Caco-2 (cell line): ENCODE results near the gene WASHC4. TPM values are rescaled to one million over a fixed set of nuclear protein-coding genes. Genes with fewer than 3 reads are reported as not detected.

Source experiments
- BruUV-seq: library from RNA; stranded (reverse); fragments of 400-500 nt; replicated peaks from 2 replicates; lab custom pipeline; 2021; lab: Mats Ljungman, UMichigan
- CTCF ChIA-PET: fragments of 300-600 bp; sonication (Branson Sonifier 250); formaldehyde crosslinking; loops from one replicate; lab custom pipeline; 2022; ENCODE audit warnings: antibody characterized with exemption; lab: Charles Lee
- POLR2A ChIA-PET: fragments of 300-600 bp; sonication (Branson Sonifier 250); formaldehyde crosslinking; loops from one replicate; lab custom pipeline; 2022; ENCODE audit warnings: antibody characterized with exemption; lab: Charles Lee
- DNase-seq, 2 experiments: peaks; one replicate each; pipeline versions ENCODE4 v3.0.0 to v3.0.0-alpha.2; 2020 to 2022
- H3K27me3 ChIP-seq: replicated peaks from 2 replicates; pipeline ENCODE4 v1.6.0; 2011; ENCODE audit warnings: low read length; ENCODE audit not compliant: control insufficient read depth, insufficient read depth
- H3K36me3 ChIP-seq: 2 replicates; pipeline ENCODE4 v1.5.1; 2011; ENCODE audit warnings: low read length; ENCODE audit not compliant: control insufficient read depth, insufficient read depth
- H3K4me1 ChIP-seq: fragments of 250-450 bp; sonication (Bioruptor Pico); 2 replicates; pipeline ENCODE4 v1.5.1; 2020; ENCODE audit warnings: mild to moderate bottlenecking
- H3K4me3 ChIP-seq: 2 replicates; pipeline ENCODE4 v1.5.1; 2011; ENCODE audit warnings: low read depth, mild to moderate bottlenecking, control low read depth, low read length
- H3K9me3 ChIP-seq: fragments of 250-450 bp; sonication (Bioruptor Pico); 2 replicates; pipeline ENCODE4 v1.5.1; 2020; ENCODE audit warnings: mild to moderate bottlenecking, moderate library complexity
- H3K27ac Mint-ChIP-seq: one replicate; pipeline ENCODE4 v1.8.0; 2022; ENCODE audit warnings: mixed read lengths; ENCODE audit not compliant: unreplicated experiment
- H3K27me3 Mint-ChIP-seq: one replicate; pipeline ENCODE4 v1.8.0; 2022; ENCODE audit warnings: mixed read lengths; ENCODE audit not compliant: insufficient read depth, unreplicated experiment
- H3K36me3 Mint-ChIP-seq: one replicate; pipeline ENCODE4 v1.8.0; 2022; ENCODE audit warnings: mild to moderate bottlenecking, mixed read lengths; ENCODE audit not compliant: insufficient read depth, unreplicated experiment
- H3K4me1 Mint-ChIP-seq: one replicate; pipeline ENCODE4 v1.8.0; 2022; ENCODE audit warnings: low read depth, mixed read lengths; ENCODE audit not compliant: unreplicated experiment
- H3K4me3 Mint-ChIP-seq: one replicate; pipeline ENCODE4 v1.8.0; 2022; ENCODE audit warnings: mild to moderate bottlenecking, moderate library complexity, mixed read lengths; ENCODE audit not compliant: unreplicated experiment
- H3K9me3 Mint-ChIP-seq: one replicate; pipeline ENCODE4 v1.8.0; 2022; ENCODE audit warnings: mixed read lengths; ENCODE audit not compliant: unreplicated experiment
- intact Hi-C: fragments of 100-400 bp; cut with micrococcal nuclease; formaldehyde crosslinking; loops from one replicate; pipeline ENCODE4 v1.10.0; 2022; ENCODE audit not compliant: unreplicated experiment
- total RNA-seq: library from RNA; stranded (reverse); gene quantifications from 2 replicates; pipeline ENCODE4 v1.2.3, GENCODE V29; 2022
- TF ChIP-seq, protein P1 (sequence below), 2 experiments: fragments of 200-600 bp in 1 of 2; IDR thresholded peaks; 1 replicate in 1 of 2; 2 replicates in 1 of 2; pipeline versions ENCODE4 v1.5.1 to v1.8.0; 2011 to 2022; ENCODE audit warnings: antibody characterized with exemption in 1 of 2, control low read depth in 1 of 2, inconsistent platforms in 1 of 2, low read depth in 1 of 2, low read length in 1 of 2, mild to moderate bottlenecking in 1 of 2, moderate library complexity in 1 of 2; ENCODE audit not compliant: insufficient read depth in 1 of 2, severe bottlenecking in 1 of 2, unreplicated experiment in 1 of 2

Gene WASHC4
- total RNA-seq, 1 experiment from 2014 or later = 41.0 TPM

DNA sequence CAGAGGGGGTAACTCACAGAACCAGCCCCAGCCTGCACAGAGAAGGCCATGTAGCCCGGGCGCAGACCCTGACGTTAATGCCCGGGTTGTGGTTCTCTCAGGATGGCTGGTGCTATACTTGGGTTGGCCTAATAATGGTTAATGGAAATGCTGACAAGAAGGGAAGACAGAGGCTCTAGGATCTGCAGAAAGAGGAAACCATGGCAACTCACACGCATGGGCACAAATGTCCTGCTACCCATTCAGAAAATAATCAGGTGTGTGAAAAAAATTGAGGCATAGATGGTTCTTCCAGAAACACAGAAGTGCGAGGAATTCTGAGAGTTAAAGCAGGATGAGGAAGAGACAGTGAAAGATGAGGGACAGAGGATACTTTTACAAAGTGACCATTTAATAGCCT is 94.7 kb downstream of the WASHC4 start:
- intact Hi-C loops = no loop called here
- POLR2A ChIA-PET = no interaction called here
- no peak overlapping the region for H3K4me3 Mint-ChIP-seq

DNA sequence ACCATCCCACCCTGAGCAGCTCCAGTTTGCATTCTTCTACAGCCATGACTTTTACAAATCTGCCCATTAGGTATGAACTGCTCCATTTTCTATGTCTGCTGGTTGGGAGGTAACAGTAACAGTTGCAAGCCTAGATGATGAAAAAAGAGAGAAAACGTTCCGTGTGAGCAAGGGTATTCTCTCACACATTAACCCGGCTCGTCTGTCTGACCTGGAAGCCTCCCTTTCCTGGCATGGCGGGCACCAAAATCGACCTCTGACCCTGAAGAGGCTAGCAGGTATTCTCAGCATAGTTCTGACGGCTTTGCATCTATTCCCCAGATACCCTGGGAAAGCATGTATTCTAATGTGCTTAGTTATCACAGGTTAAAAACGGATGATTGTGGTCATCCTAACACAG is 96.6 kb downstream of the WASHC4 start:
- Mint-ChIP-seq H3K9me3 (no peaks in the 10 kb centered on the region), H3K27ac (no peak overlapping the region), H3K27me3 (no peaks in the 10 kb centered on the region), H3K36me3 (peaks cover 34% of the 10 kb centered on the region), H3K4me1 (peaks cover 9% of the 10 kb centered on the region), H3K4me3 (no peak overlapping the region)
- BruUV-seq = no TSS peak
- Histone ChIP-seq H3K9me3 (no peaks in the 10 kb centered on the region), H3K36me3 (peaks cover 7% of the 10 kb centered on the region), H3K4me1 (peaks cover 3% of the 10 kb centered on the region), H3K27me3 (no peaks in the 10 kb centered on the region), H3K4me3 (no peak overlapping the region)
- intact Hi-C loops = no loop called here
- TF ChIP-seq, protein P1, sequence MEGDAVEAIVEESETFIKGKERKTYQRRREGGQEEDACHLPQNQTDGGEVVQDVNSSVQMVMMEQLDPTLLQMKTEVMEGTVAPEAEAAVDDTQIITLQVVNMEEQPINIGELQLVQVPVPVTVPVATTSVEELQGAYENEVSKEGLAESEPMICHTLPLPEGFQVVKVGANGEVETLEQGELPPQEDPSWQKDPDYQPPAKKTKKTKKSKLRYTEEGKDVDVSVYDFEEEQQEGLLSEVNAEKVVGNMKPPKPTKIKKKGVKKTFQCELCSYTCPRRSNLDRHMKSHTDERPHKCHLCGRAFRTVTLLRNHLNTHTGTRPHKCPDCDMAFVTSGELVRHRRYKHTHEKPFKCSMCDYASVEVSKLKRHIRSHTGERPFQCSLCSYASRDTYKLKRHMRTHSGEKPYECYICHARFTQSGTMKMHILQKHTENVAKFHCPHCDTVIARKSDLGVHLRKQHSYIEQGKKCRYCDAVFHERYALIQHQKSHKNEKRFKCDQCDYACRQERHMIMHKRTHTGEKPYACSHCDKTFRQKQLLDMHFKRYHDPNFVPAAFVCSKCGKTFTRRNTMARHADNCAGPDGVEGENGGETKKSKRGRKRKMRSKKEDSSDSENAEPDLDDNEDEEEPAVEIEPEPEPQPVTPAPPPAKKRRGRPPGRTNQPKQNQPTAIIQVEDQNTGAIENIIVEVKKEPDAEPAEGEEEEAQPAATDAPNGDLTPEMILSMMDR (IDR thresholded peaks at IDR 0.05; ENCODE audit: insufficient read depth in 1 of 2, low read depth in 1 of 2, low read length in 1 of 2, severe bottlenecking in 1 of 2, unreplicated experiment in 1 of 2) = no peak
- DNase-seq = no peak
- ChIA-PET POLR2A (no interaction called here), CTCF (no interaction called here)

More for the DNA sequence above, 94.7 kb downstream of the WASHC4 start:
- Histone ChIP-seq H3K4me3 (no peak overlapping the region), H3K27me3 (no peaks in the 10 kb centered on the region), H3K4me1 (no peaks in the 10 kb centered on the region), H3K36me3 (peaks cover 5% of the 10 kb centered on the region), H3K9me3 (no peaks in the 10 kb centered on the region)
- H3K27me3 Mint-ChIP-seq = no peaks in the 10 kb centered on the region
- CTCF ChIA-PET = no interaction called here
- no peaks in the 10 kb centered on the region for H3K4me1 Mint-ChIP-seq
- no peak overlapping the region for H3K27ac Mint-ChIP-seq
- DNase-seq = no peak
- TF ChIP-seq, protein P1 (IDR thresholded peaks at IDR 0.05; ENCODE audit: insufficient read depth in 1 of 2, low read depth in 1 of 2, low read length in 1 of 2, severe bottlenecking in 1 of 2, unreplicated experiment in 1 of 2) = no peak
- peaks cover 26% of the 10 kb centered on the region for H3K36me3 Mint-ChIP-seq
- no TSS peak for BruUV-seq
- H3K9me3 Mint-ChIP-seq = no peaks in the 10 kb centered on the region

DNA sequence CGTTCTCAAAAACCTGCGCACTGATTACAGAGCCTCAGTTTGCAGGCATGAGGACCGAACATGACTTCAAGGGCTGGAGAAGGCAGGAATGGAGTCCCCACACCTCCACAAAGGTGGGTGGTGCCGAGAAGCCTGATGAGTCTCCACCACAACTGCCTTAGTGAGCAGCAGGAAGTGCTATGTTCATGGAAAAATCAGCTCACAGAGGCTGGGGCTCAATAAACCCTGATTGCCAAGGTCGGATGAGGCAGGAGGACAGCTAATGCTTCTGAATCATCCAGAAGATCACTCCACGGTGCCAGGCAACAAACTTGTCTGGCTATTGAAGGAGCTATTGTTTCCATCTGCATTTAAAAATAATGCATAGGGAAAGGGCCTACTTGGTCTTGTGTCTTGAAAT is 97.4 kb downstream of the WASHC4 start:
- no TSS peak for BruUV-seq
- no peaks in the 10 kb centered on the region for H3K9me3 ChIP-seq
- no peak overlapping the region for H3K4me3 Mint-ChIP-seq
- peaks cover 12% of the 10 kb centered on the region for H3K4me1 Mint-ChIP-seq
- no peak overlapping the region for H3K4me3 ChIP-seq
- POLR2A ChIA-PET = no interaction called here
- H3K9me3 Mint-ChIP-seq = no peaks in the 10 kb centered on the region
- H3K4me1 ChIP-seq = peaks cover 8% of the 10 kb centered on the region
- DNase-seq = no peak
- H3K27me3 ChIP-seq = no peaks in the 10 kb centered on the region
- peaks cover 7% of the 10 kb centered on the region for H3K36me3 ChIP-seq
- H3K27ac Mint-ChIP-seq = no peak overlapping the region
- peaks cover 35% of the 10 kb centered on the region for H3K36me3 Mint-ChIP-seq
- TF ChIP-seq, protein P1 (IDR thresholded peaks at IDR 0.05; ENCODE audit: insufficient read depth in 1 of 2, low read depth in 1 of 2, low read length in 1 of 2, severe bottlenecking in 1 of 2, unreplicated experiment in 1 of 2) = no peak
- H3K27me3 Mint-ChIP-seq = no peaks in the 10 kb centered on the region
- CTCF ChIA-PET = interaction anchor here (1.1 kb wide), 1 partner anchor 178 kb away, joined by 6 read pairs; no protein-coding TSS in a partner anchor
- intact Hi-C loops = no loop called here
